Astrocyte (in vitro differentiated cells and primary cell): ENCODE data around the gene NLGN3. TPM values are rescaled to one million over a fixed set of nuclear protein-coding genes. Genes with fewer than 3 reads are reported as not detected.

Source experiments
- DNase-seq: peaks from one replicate; pipeline ENCODE4 v3.0.0-alpha.2; 2010; ENCODE audit warnings: low read depth
- FAIRE-seq: peaks from 2 replicates; lab custom pipeline; 2011; peaks lifted over from hg19 to GRCh38; lab: Jason Lieb, UNC
- H2AFZ ChIP-seq: 2 replicates; pipeline ENCODE4 v1.6.0; 2012; ENCODE audit warnings: low read depth, low read length, inconsistent platforms
- H3K27ac ChIP-seq: 2 replicates; pipeline ENCODE4 v1.5.1; 2011; ENCODE audit warnings: low read depth, low read length, inconsistent platforms
- H3K27me3 ChIP-seq: 2 replicates; pipeline ENCODE4 v1.6.0; 2011; ENCODE audit warnings: low read length, inconsistent platforms; ENCODE audit not compliant: insufficient read depth
- H3K36me3 ChIP-seq: 2 replicates; pipeline ENCODE4 v1.5.1; 2011; ENCODE audit warnings: low read length, inconsistent platforms; ENCODE audit not compliant: insufficient read depth
- H3K4me1 ChIP-seq: 2 replicates; pipeline ENCODE4 v1.5.1; 2011; ENCODE audit warnings: low read length, inconsistent platforms; ENCODE audit not compliant: insufficient read depth
- H3K4me2 ChIP-seq: 2 replicates; pipeline ENCODE4 v1.6.0; 2012; ENCODE audit warnings: low read length, inconsistent platforms
- H3K4me3 ChIP-seq: 2 replicates; pipeline ENCODE4 v1.5.1; 2011; ENCODE audit warnings: low read depth, mild to moderate bottlenecking, low read length, inconsistent platforms; ENCODE audit not compliant: insufficient read depth
- H3K79me2 ChIP-seq: 2 replicates; pipeline ENCODE4 v1.6.0; 2012; ENCODE audit warnings: mild to moderate bottlenecking, low read length, inconsistent platforms; ENCODE audit not compliant: insufficient read depth
- H3K9ac ChIP-seq: 2 replicates; pipeline ENCODE4 v1.6.0; 2012; ENCODE audit warnings: mild to moderate bottlenecking, low read length, inconsistent platforms
- H3K9me3 ChIP-seq: 2 replicates; pipeline ENCODE4 v1.5.1; 2012; ENCODE audit warnings: low read depth, mild to moderate bottlenecking, low read length, inconsistent platforms; ENCODE audit not compliant: insufficient read depth
- H4K20me1 ChIP-seq: 2 replicates; pipeline ENCODE4 v1.6.0; 2012; ENCODE audit warnings: low read length, inconsistent platforms; ENCODE audit not compliant: insufficient read depth
- H3K27ac Mint-ChIP-seq: one replicate; pipeline ENCODE4 v1.8.0; 2021; ENCODE audit warnings: mild to moderate bottlenecking, mixed read lengths; ENCODE audit not compliant: unreplicated experiment
- H3K27me3 Mint-ChIP-seq: one replicate; pipeline ENCODE4 v1.8.0; 2021; ENCODE audit warnings: low read depth, mixed read lengths; ENCODE audit not compliant: unreplicated experiment
- H3K36me3 Mint-ChIP-seq: one replicate; pipeline ENCODE4 v1.8.0; 2021; ENCODE audit warnings: low read depth, mixed read lengths; ENCODE audit not compliant: unreplicated experiment
- H3K4me1 Mint-ChIP-seq: one replicate; pipeline ENCODE4 v1.8.0; 2021; ENCODE audit warnings: low read depth, mixed read lengths; ENCODE audit not compliant: unreplicated experiment
- H3K4me3 Mint-ChIP-seq: one replicate; pipeline ENCODE4 v1.8.0; 2021; ENCODE audit warnings: mild to moderate bottlenecking, moderate library complexity, mixed read lengths; ENCODE audit not compliant: unreplicated experiment
- H3K9me3 Mint-ChIP-seq: one replicate; pipeline ENCODE4 v1.8.0; 2021; ENCODE audit warnings: mild to moderate bottlenecking, mixed read lengths; ENCODE audit not compliant: unreplicated experiment
- EZH2 ChIP-seq: IDR thresholded peaks from 2 replicates; pipeline ENCODE4 v1.6.1; 2012; ENCODE audit warnings: mild to moderate bottlenecking, low read length, inconsistent platforms; ENCODE audit not compliant: insufficient read depth
- total RNA-seq: library from RNA; stranded (reverse); gene quantifications from 2 replicates; pipeline ENCODE4 v1.2.1, GENCODE V29; 2021
- TF ChIP-seq, protein P1 (sequence below): IDR thresholded peaks from 2 replicates; pipeline ENCODE4 v1.5.1; 2011; ENCODE audit warnings: low read depth, mild to moderate bottlenecking, inconsistent platforms, low read length, moderate library complexity; ENCODE audit not compliant: insufficient read depth

NLGN3 gene
- total RNA-seq, 1 donor from 2014 or later: 0.93 TPM

- Histone ChIP-seq H4K20me1 (no peaks in the 10 kb centered on the region), H2AFZ (no peak within 1 kb of the TSS), H3K27ac (no peak within 1 kb of the TSS), H3K4me3 (no peak within 1 kb of the TSS), H3K4me2 (no peak within 1 kb of the TSS), H3K79me2 (no peaks in the 10 kb centered on the region), H3K27me3 (no peaks in the 10 kb centered on the region), H3K9ac (no peak within 1 kb of the TSS), H3K4me1 (no peaks in the 10 kb centered on the region), H3K36me3 (no peaks in the 10 kb centered on the region), H3K9me3 (no peaks in the 10 kb centered on the region)
- Mint-ChIP-seq H3K4me3 (no peak within 1 kb of the TSS), H3K4me1 (peaks cover 18% of the 10 kb centered on the region), H3K27ac (no peak within 1 kb of the TSS), H3K27me3 (peaks cover 2% of the 10 kb centered on the region), H3K9me3 (no peaks in the 10 kb centered on the region), H3K36me3 (no peaks in the 10 kb centered on the region)
- DNase-seq (no peak), FAIRE-seq (no peak)
- TF ChIP-seq, protein P1, sequence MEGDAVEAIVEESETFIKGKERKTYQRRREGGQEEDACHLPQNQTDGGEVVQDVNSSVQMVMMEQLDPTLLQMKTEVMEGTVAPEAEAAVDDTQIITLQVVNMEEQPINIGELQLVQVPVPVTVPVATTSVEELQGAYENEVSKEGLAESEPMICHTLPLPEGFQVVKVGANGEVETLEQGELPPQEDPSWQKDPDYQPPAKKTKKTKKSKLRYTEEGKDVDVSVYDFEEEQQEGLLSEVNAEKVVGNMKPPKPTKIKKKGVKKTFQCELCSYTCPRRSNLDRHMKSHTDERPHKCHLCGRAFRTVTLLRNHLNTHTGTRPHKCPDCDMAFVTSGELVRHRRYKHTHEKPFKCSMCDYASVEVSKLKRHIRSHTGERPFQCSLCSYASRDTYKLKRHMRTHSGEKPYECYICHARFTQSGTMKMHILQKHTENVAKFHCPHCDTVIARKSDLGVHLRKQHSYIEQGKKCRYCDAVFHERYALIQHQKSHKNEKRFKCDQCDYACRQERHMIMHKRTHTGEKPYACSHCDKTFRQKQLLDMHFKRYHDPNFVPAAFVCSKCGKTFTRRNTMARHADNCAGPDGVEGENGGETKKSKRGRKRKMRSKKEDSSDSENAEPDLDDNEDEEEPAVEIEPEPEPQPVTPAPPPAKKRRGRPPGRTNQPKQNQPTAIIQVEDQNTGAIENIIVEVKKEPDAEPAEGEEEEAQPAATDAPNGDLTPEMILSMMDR: no peak
- no peak for TF ChIP-seq EZH2
Observed at GRCh38 chrX:71111141-71111843, 33.3 kb upstream of the NLGN3 start, which contains the start of gene IL2RG. Gene IL2RG, minus strand, starts transcription at chrX:71111577. Its CDS starts 38 bp downstream, at chrX:71111539.

- Histone ChIP-seq H3K9me3 (no peaks in the 10 kb centered on the region), H3K4me1 (no peaks in the 10 kb centered on the region), H2AFZ (no peak overlapping the region), H3K79me2 (no peaks in the 10 kb centered on the region), H3K36me3 (no peaks in the 10 kb centered on the region), H4K20me1 (no peaks in the 10 kb centered on the region), H3K27ac (no peak overlapping the region), H3K27me3 (no peaks in the 10 kb centered on the region), H3K9ac (no peak overlapping the region), H3K4me2 (no peak overlapping the region), H3K4me3 (no peak overlapping the region)
- H3K27me3 Mint-ChIP-seq: peaks cover 2% of the 10 kb centered on the region
- no peak overlapping the region for H3K4me3 Mint-ChIP-seq
- no peaks in the 10 kb centered on the region for H3K36me3 Mint-ChIP-seq
- peaks cover 15% of the 10 kb centered on the region for H3K4me1 Mint-ChIP-seq
- no peak for FAIRE-seq
- no peaks in the 10 kb centered on the region for H3K9me3 Mint-ChIP-seq
- TF ChIP-seq EZH2: no peak
- TF ChIP-seq, protein P1: no peak
- DNase-seq: no peak
- no peak overlapping the region for H3K27ac Mint-ChIP-seq
Observed at GRCh38 chrX:71111921-71112431, 32.7 kb upstream of the NLGN3 start.

GRCh38 chrX:71117358-71117757, 27.3 kb upstream of the NLGN3 start:
- Histone ChIP-seq H3K9me3 (no peaks in the 10 kb centered on the region), H3K4me3 (no peak overlapping the region), H2AFZ (no peak overlapping the region), H4K20me1 (no peaks in the 10 kb centered on the region), H3K4me2 (no peak overlapping the region), H3K79me2 (peaks cover 13% of the 10 kb centered on the region), H3K27ac (no peak overlapping the region), H3K36me3 (peaks cover 4% of the 10 kb centered on the region), H3K4me1 (peaks cover 8% of the 10 kb centered on the region), H3K9ac (no peak overlapping the region), H3K27me3 (no peaks in the 10 kb centered on the region)
- Mint-ChIP-seq H3K4me3 (no peak overlapping the region), H3K27ac (no peak overlapping the region), H3K36me3 (peaks cover 2% of the 10 kb centered on the region), H3K27me3 (no peaks in the 10 kb centered on the region), H3K4me1 (no peaks in the 10 kb centered on the region), H3K9me3 (no peaks in the 10 kb centered on the region)
- FAIRE-seq (no peak), DNase-seq (no peak)
- TF ChIP-seq EZH2: no peak
- TF ChIP-seq, protein P1: no peak
